Measurements from ENCODE around the gene NOA1.
"Not testable (repeated sequence)": the region's sequence is repeated elsewhere in the genome, so short reads cannot be mapped to it uniquely, and the experiment has no call there.

The NOA1 gene

GRCh38 chr4:56959100-56959499 is 18.3 kb downstream of the NOA1 start:
- TF ChIP-seq CTCF (IDR thresholded peaks at IDR 0.05; ENCODE audit: low read depth, low read length), result no peak
- no peak overlapping the region for H3K4me3 ChIP-seq (ENCODE audit: low read depth, low read length)

- TF ChIP-seq CTCF (IDR thresholded peaks at IDR 0.05; ENCODE audit: low read depth, low read length), result no peak
- peak overlapping the region; percentile 41 for H3K4me3 ChIP-seq (ENCODE audit: low read depth, low read length)
These were observed 19.3 kb downstream of the NOA1 start for GRCh38 chr4:56958111-56958517.

GRCh38 chr4:56953680-56954520 is 23.5 kb downstream of the NOA1 start:
- no peak for TF ChIP-seq CTCF (IDR thresholded peaks at IDR 0.05; ENCODE audit: low read depth, low read length)
- H3K4me3 ChIP-seq (ENCODE audit: low read depth, low read length), result no peak overlapping the region

GRCh38 chr4:56941403-56941802 is 36.0 kb downstream of the NOA1 start:
- H3K4me3 ChIP-seq (ENCODE audit: low read depth, low read length), result no peak overlapping the region
- no peak for TF ChIP-seq CTCF (IDR thresholded peaks at IDR 0.05; ENCODE audit: low read depth, low read length)

- no peak for TF ChIP-seq CTCF (IDR thresholded peaks at IDR 0.05; ENCODE audit: low read depth, low read length)
- no peak overlapping the region for H3K4me3 ChIP-seq (ENCODE audit: low read depth, low read length)
These were observed 36.4 kb downstream of the NOA1 start for GRCh38 chr4:56940971-56941370.

- H3K4me3 ChIP-seq (ENCODE audit: low read depth, low read length), result no peak overlapping the region
- no peak for TF ChIP-seq CTCF (IDR thresholded peaks at IDR 0.05; ENCODE audit: low read depth, low read length)
These were observed 37.0 kb downstream of the NOA1 start for GRCh38 chr4:56940403-56940802.

GRCh38 chr4:56939826-56940225 is 37.6 kb downstream of the NOA1 start:
- H3K4me3 ChIP-seq (ENCODE audit: low read depth, low read length), result not testable (repeated sequence)

- no peak overlapping the region for H3K4me3 ChIP-seq (ENCODE audit: low read depth, low read length)
- TF ChIP-seq CTCF (IDR thresholded peaks at IDR 0.05; ENCODE audit: low read depth, low read length), result no peak
These were observed 40.1 kb downstream of the NOA1 start for GRCh38 chr4:56937262-56937661.

Measured in WI38 (cell line).